ENCODE data around the gene CHRM5. TPM values are rescaled to one million over a fixed set of nuclear protein-coding genes. Genes with fewer than 3 reads are reported as not detected.

The CHRM5 gene
- total and polyA plus RNA-seq, 9 of the 15 experiments (the other 6 are each of a cell fraction or from before 2014, with no cell fraction given), result not detected

DNA sequence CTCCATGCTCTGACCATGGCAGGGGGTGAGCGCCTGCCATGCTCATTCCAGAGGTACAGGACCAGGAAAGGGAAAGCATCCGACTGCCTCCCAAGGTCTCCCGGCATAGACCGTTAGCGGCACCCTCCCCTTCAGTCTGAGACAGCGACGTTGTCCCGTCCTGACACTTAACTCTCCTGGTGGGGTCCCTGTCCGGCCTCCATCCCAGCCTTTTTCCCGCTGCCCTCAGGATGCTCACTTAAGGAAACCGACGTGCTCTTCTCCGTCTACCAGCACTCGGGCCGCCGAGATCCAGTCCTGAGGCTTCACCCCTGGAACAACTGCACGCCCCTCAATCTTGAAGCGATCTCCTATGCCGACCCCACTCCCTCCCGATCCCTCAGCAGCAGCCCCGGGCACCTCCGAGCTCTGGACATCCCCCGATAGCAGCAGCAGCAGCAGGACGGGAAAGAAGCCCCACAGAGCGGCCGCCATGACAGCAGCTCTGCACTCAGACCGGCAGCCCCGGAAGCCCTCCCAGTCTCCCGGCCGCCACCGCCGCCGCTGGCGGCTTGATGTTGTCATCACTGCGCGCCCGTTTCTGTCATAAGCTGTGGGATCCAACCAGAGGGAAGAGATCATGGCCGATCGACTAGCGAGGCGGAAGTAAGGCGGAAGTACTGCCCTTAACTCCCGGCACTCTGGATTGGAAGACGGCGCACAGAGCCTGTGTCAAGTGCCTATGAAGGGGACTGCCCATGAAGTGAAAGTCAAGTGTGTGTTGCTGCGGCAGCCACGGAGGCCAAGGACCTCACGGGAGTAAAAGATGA lies 133.3 kb downstream of the CHRM5 start, which contains the start of the genes EMC7 and PGBD4 (continued):
- TF ChIP-seq NR4A1 (CRISPR knock-in tag; IDR thresholded peaks at IDR 0.05) (no peak), NR4A1 (tag; IDR thresholded peaks at IDR 0.05) (no peak), MTF1 (CRISPR knock-in tag; IDR thresholded peaks at IDR 0.05; ENCODE audit: borderline replicate concordance) (no peak), TCFL5 (CRISPR knock-in tag; conservative IDR thresholded peaks at IDR 0.05) (no peak), BRF1 (IDR thresholded peaks at IDR 0.05; ENCODE audit: borderline replicate concordance, extremely low read depth, insufficient read length) (no peak), KLF10 (CRISPR knock-in tag; IDR thresholded peaks at IDR 0.05) (no peak), BDP1 (IDR thresholded peaks at IDR 0.05; ENCODE audit: insufficient read depth, insufficient read length) (no peak), UBTF (IDR thresholded peaks at IDR 0.05; ENCODE audit: borderline replicate concordance in 1 of 2, low read depth in 2 of 2, low read length in 2 of 2) (no peak), ZNF583 (CRISPR knock-in tag; IDR thresholded peaks at IDR 0.05) (no peak), JUND (IDR thresholded peaks at IDR 0.05; ENCODE audit: borderline replicate concordance, low read depth, low read length) (peak; percentile 80), JUND (tag; IDR thresholded peaks at IDR 0.05; ENCODE audit: borderline replicate concordance, low read depth, low read length) (peak; percentile 38; the same call in 1 of the 3 replicates), KLF16 (IDR thresholded peaks at IDR 0.05) (no peak), ZNF23 (CRISPR knock-in tag; IDR thresholded peaks at IDR 0.05) (no peak)
- TF ChIP-seq, protein P1, sequence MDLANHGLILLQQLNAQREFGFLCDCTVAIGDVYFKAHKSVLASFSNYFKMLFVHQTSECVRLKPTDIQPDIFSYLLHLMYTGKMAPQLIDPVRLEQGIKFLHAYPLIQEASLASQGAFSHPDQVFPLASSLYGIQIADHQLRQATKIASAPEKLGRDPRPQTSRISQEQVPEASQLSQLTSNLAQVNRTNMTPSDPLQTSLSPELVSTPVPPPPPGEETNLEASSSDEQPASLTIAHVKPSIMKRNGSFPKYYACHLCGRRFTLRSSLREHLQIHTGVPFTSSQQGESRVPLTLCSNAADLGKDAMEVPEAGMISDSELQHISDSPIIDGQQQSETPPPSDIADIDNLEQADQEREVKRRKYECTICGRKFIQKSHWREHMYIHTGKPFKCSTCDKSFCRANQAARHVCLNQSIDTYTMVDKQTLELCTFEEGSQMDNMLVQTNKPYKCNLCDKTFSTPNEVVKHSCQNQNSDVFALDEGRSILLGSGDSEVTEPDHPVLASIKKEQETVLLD (IDR thresholded peaks at IDR 0.05), result 0 out of 2 replicates have a peak, but pooled peaks have one; percentile 30
- TF ChIP-seq, protein P2, sequence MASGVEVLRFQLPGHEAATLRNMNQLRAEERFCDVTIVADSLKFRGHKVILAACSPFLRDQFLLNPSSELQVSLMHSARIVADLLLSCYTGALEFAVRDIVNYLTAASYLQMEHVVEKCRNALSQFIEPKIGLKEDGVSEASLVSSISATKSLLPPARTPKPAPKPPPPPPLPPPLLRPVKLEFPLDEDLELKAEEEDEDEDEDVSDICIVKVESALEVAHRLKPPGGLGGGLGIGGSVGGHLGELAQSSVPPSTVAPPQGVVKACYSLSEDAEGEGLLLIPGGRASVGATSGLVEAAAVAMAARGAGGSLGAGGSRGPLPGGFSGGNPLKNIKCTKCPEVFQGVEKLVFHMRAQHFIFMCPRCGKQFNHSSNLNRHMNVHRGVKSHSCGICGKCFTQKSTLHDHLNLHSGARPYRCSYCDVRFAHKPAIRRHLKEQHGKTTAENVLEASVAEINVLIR (CRISPR knock-in tag; IDR thresholded peaks at IDR 0.05), result peak; percentile 98
- TF ChIP-seq, protein P3, sequence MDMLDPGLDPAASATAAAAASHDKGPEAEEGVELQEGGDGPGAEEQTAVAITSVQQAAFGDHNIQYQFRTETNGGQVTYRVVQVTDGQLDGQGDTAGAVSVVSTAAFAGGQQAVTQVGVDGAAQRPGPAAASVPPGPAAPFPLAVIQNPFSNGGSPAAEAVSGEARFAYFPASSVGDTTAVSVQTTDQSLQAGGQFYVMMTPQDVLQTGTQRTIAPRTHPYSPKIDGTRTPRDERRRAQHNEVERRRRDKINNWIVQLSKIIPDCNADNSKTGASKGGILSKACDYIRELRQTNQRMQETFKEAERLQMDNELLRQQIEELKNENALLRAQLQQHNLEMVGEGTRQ (CRISPR knock-in tag; IDR thresholded peaks at IDR 0.05), result no peak
- TF ChIP-seq, protein P4, sequence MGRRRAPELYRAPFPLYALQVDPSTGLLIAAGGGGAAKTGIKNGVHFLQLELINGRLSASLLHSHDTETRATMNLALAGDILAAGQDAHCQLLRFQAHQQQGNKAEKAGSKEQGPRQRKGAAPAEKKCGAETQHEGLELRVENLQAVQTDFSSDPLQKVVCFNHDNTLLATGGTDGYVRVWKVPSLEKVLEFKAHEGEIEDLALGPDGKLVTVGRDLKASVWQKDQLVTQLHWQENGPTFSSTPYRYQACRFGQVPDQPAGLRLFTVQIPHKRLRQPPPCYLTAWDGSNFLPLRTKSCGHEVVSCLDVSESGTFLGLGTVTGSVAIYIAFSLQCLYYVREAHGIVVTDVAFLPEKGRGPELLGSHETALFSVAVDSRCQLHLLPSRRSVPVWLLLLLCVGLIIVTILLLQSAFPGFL (CRISPR knock-in tag; IDR thresholded peaks at IDR 0.05), result no peak

All from K562 (cell line).